Fibroblast of mammary gland (primary cell): Measurements from ENCODE around the gene TP53RK.

Experiments used
- DNase-seq: peaks from one replicate; pipeline ENCODE4 v3.0.0-alpha.2; 2010; ENCODE audit warnings: low read depth
- H3K4me3 ChIP-seq: 2 replicates; pipeline ENCODE4 v1.5.1; 2011; ENCODE audit warnings: low read depth, mild to moderate bottlenecking, low read length, moderate library complexity; ENCODE audit not compliant: control insufficient read depth
- CTCF ChIP-seq: conservative IDR thresholded peaks from 2 replicates; pipeline ENCODE4 v1.5.1; 2011; ENCODE audit warnings: low read depth, low read length, inconsistent platforms; ENCODE audit not compliant: control insufficient read depth, insufficient read depth

TP53RK gene

DNA sequence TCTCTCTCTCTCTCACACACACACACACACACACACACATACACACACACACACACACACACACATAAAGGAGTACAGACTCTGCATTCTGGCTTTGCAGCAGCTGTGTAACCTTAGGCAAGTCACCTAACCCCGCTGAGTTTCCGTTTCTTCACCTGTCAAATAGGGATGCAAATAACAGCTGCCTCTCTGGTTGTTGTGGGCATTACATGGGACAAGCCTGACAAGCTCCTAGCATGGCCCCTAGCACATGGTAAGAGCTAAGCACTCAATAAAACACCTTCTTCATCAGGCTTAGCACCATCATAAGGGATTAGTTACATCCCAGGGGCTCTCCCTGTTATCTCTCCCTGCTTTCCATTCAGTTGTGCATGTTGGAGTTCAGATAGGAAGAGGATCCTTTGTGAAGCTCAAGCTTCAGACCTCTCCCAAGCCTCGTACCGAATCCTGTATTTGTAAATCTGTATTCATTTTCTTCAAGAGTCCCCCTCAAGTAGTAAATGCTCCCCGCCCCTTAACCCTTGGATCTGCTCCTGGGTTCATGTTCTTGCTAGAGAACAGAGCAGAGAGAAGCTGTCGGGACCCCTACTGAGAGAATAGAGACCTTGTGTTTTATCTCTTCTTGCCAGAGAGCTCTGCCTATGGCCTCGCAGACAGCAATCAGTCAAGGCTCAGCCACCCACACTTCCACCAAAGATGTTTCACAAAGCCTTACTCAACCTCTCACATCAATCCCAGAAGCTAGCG lies 40.2 kb downstream of the TP53RK start:
- no peak for TF ChIP-seq CTCF
- DNase-seq: no peak
- no peak overlapping the region for H3K4me3 ChIP-seq

DNA sequence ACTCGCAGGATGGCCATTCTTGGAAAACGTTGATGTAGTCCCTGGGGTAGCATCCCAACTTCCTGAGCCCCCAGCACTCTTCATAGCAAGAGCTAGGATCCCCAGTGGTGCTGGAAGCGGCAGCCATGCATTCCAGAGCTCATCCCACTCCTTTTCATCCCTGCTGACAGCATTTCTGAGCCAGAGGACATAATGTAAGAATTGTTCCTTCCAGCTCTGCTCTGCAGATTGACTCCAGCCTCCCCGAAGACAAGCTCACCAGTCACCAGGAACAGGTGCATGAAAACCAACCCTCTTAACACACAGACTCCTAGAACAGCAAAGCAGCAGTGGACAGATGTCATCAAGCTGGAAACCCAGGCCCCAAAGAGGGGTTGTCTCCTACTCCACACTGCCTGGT lies 41.8 kb downstream of the TP53RK start:
- H3K4me3 ChIP-seq: no peak overlapping the region
- TF ChIP-seq CTCF: no peak
- no peak for DNase-seq

DNA sequence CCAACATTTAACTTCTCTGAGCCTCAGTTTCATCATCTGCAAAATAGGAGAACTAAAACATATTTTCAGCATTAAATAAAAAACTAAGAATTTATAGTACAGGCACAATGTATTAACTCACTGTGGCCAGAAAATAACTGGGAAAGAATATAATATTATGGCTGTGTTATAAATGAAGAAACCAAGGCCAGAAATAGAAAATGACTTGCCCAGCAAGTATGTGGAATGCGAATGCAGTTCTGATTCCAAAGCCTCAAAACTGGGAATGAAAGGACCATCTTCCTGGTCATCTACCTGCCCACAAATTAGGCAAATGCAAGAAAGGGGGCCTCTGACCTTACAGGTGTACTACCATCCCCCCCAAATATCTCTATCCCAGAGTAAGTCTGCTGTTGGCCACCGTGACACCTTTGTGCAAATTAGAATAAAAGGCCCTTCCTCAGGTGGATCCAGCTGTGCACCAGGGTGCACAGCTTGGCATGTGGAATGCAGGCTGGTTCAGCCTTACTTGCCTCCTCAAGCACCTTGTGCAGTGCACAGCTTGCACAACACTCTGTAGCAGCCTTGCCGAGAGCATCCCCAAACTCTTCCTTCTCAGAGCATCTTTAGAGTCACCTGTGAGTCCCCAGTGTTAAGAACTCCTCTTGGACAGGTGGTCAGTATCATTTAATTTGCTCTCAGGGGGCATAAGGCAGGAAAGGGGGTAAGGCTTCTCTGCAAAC lies 42.4 kb downstream of the TP53RK start:
- H3K4me3 ChIP-seq: no peak overlapping the region
- no peak for DNase-seq
- no peak for TF ChIP-seq CTCF

- TF ChIP-seq CTCF: no peak
- no peak overlapping the region for H3K4me3 ChIP-seq
- no peak for DNase-seq
These were observed 43.1 kb downstream of the TP53RK start for GRCh38 chr20:46646122-46646521.

- no peak for TF ChIP-seq CTCF
- no peak overlapping the region for H3K4me3 ChIP-seq
- no peak for DNase-seq
These were observed 44.5 kb downstream of the TP53RK start for GRCh38 chr20:46644733-46645132.

DNA sequence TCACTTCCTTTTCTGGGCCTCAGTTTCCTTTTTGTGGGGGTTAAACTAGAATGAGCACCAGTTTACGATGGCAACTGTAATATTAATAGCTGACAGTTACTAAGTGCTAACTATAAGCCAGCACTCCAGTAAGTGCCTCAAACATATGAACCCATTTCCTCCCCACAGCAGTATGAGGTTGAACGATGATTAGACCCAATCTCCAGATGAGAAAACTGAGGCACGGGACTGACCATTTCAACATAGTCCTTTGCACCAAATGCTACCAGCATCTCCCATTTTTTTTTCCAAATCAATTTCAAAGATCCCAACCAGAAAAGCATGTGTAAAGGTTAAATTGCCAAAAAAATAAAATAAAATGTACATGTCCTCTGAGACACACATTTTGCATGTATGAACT lies 45.1 kb downstream of the TP53RK start:
- DNase-seq: no peak
- TF ChIP-seq CTCF: no peak
- no peak overlapping the region for H3K4me3 ChIP-seq
